H1 (cell line): ENCODE results near the gene GRK6. TPM values are rescaled to one million over a fixed set of nuclear protein-coding genes. Genes with fewer than 3 reads are reported as not detected.

Source experiments
- CTCF ChIA-PET: fragments of 300-600 bp; sonication (Branson Sonifier 250); formaldehyde crosslinking; loops from one replicate; lab custom pipeline; 2021; ENCODE audit not compliant: partially characterized antibody; lab: Charles Lee
- POLR2A ChIA-PET: fragments of 300-600 bp; sonication (Branson Sonifier 250); formaldehyde crosslinking; loops from one replicate; lab custom pipeline; 2021; ENCODE audit warnings: inconsistent platforms; ENCODE audit not compliant: partially characterized antibody; lab: Charles Lee
- DNase-seq, 2 experiments: peaks; one replicate each; pipeline versions ENCODE4 v3.0.0 to v3.0.0-alpha.2; 2010 to 2022; ENCODE audit warnings: low spot score in 2 of 2, low read depth in 1 of 2, mixed read lengths in 1 of 2
- FAIRE-seq: peaks from 2 replicates; lab custom pipeline; 2011; peaks lifted over from hg19 to GRCh38; lab: Jason Lieb, UNC
- H2AFZ ChIP-seq: 2 replicates; pipeline ENCODE4 v1.8.1; 2012; ENCODE audit warnings: low read length, inconsistent platforms
- H2AK5ac ChIP-seq: 2 replicates; pipeline ENCODE4 v1.6.1; 2013; ENCODE audit warnings: low read depth, low read length
- H2BK120ac ChIP-seq: replicated peaks from 2 replicates; pipeline ENCODE3; 2013; ENCODE audit warnings: low read depth, low read length, inconsistent platforms
- H2BK12ac ChIP-seq: 2 replicates; pipeline ENCODE4 v1.6.1; 2013; ENCODE audit warnings: low read depth, low read length
- H2BK15ac ChIP-seq: 2 replicates; pipeline ENCODE4 v1.6.1; 2013; ENCODE audit warnings: low read length
- H2BK20ac ChIP-seq: 2 replicates; pipeline ENCODE4 v1.6.1; 2013; ENCODE audit warnings: low read length
- H2BK5ac ChIP-seq: 2 replicates; pipeline ENCODE4 v1.6.1; 2013; ENCODE audit warnings: low read depth, low read length
- H3K14ac ChIP-seq: 2 replicates; pipeline ENCODE4 v1.6.1; 2013; ENCODE audit warnings: inconsistent platforms; ENCODE audit not compliant: insufficient read length
- H3K18ac ChIP-seq: 2 replicates; pipeline ENCODE4 v1.6.1; 2013; ENCODE audit warnings: low read length; ENCODE audit errors: extremely low read depth
- H3K23ac ChIP-seq: 2 replicates; pipeline ENCODE4 v1.6.1; 2013; ENCODE audit warnings: inconsistent platforms; ENCODE audit not compliant: insufficient read length
- H3K23me2 ChIP-seq: 2 replicates; pipeline ENCODE4 v1.6.1; 2013; ENCODE audit warnings: low read depth, low read length
- H3K27ac ChIP-seq: 2 replicates; pipeline ENCODE4 v1.6.1; 2011; ENCODE audit warnings: low read depth, low read length, inconsistent platforms
- H3K27me3 ChIP-seq, 4 experiments: replicated peaks in 1 of 4; 1 replicate in 1 of 4; 2 replicates in 3 of 4; pipeline versions ENCODE4 v1.6.1 to v1.8.1; 2011 to 2013; ENCODE audit warnings: low read length in 3 of 4, mild to moderate bottlenecking in 3 of 4, inconsistent platforms in 2 of 4, mixed read lengths in 2 of 4, moderate library complexity in 1 of 4; ENCODE audit not compliant: control insufficient read depth in 3 of 4, insufficient read depth in 3 of 4; ENCODE audit errors: extremely low read depth in 1 of 4
- H3K36me3 ChIP-seq, 4 experiments: 2 replicates each; pipeline versions ENCODE4 v1.6.1 to v1.8.1; 2011 to 2013; ENCODE audit warnings: mild to moderate bottlenecking in 4 of 4, low read length in 3 of 4, moderate library complexity in 2 of 4, control low read depth in 1 of 4, inconsistent platforms in 1 of 4; ENCODE audit not compliant: insufficient read depth in 4 of 4, control insufficient read depth in 2 of 4
- H3K4ac ChIP-seq: replicated peaks from 2 replicates; pipeline ENCODE3; 2013; ENCODE audit warnings: low read length, low read depth, mixed read lengths, inconsistent platforms; ENCODE audit not compliant: insufficient read length
- H3K4me1 ChIP-seq, 4 experiments: replicated peaks in 1 of 4; 1 replicate in 1 of 4; 2 replicates in 3 of 4; pipeline versions ENCODE4 v1.6.1 to v1.8.1; 2011 to 2013; ENCODE audit warnings: low read length in 3 of 4, inconsistent platforms in 2 of 4, mixed read lengths in 1 of 4; ENCODE audit not compliant: insufficient read depth in 4 of 4, control insufficient read depth in 3 of 4
- H3K4me2 ChIP-seq, 2 experiments: 2 replicates each; pipeline versions ENCODE4 v1.6.1 to v1.8.1; 2011 to 2013; ENCODE audit warnings: low read depth in 2 of 2, low read length in 2 of 2, control low read depth in 1 of 2, inconsistent platforms in 1 of 2, mild to moderate bottlenecking in 1 of 2; ENCODE audit not compliant: insufficient read depth in 1 of 2
- H3K4me3 ChIP-seq, 4 experiments: fragments of 200-600, 300-600 bp in 1 of 4; sonication (generic), shearing (Covaris generic), sonication (Bioruptor Twin) in 1 of 4; 2 replicates each; pipeline versions ENCODE4 v1.5.1 to v1.8.1; 2011 to 2016; ENCODE audit warnings: low read length in 4 of 4, low read depth in 3 of 4, control low read depth in 2 of 4, inconsistent platforms in 2 of 4, mild to moderate bottlenecking in 2 of 4, mixed read lengths in 1 of 4, moderate library complexity in 1 of 4; ENCODE audit not compliant: insufficient read depth in 2 of 4; ENCODE audit errors: extremely low read depth in 1 of 4
- H3K56ac ChIP-seq: replicated peaks from 2 replicates; pipeline ENCODE3; 2013; ENCODE audit warnings: low read depth, mild to moderate bottlenecking, mixed read lengths, low read length, inconsistent platforms; ENCODE audit not compliant: insufficient read length
- H3K79me1 ChIP-seq: 2 replicates; pipeline ENCODE4 v1.6.1; 2013; ENCODE audit warnings: low read depth, low read length, control low read depth
- H3K79me2 ChIP-seq, 2 experiments: 2 replicates each; pipeline versions ENCODE4 v1.6.1 to v1.8.1; 2012 to 2013; ENCODE audit warnings: low read length in 2 of 2, mild to moderate bottlenecking in 2 of 2, inconsistent platforms in 1 of 2; ENCODE audit not compliant: insufficient read depth in 2 of 2, control insufficient read depth in 1 of 2
- H3K9ac ChIP-seq, 4 experiments: replicated peaks in 1 of 4; 1 replicate in 1 of 4; 2 replicates in 3 of 4; pipeline versions ENCODE4 v1.6.1 to v1.8.1; 2011 to 2013; ENCODE audit warnings: low read depth in 3 of 4, low read length in 3 of 4, control low read depth in 2 of 4, mild to moderate bottlenecking in 2 of 4, moderate library complexity in 2 of 4, inconsistent platforms in 1 of 4; ENCODE audit errors: extremely low read depth in 1 of 4
- H3K9me3 ChIP-seq, 2 experiments: 2 replicates each; pipeline versions ENCODE4 v1.6.1 to v1.8.1; 2012 to 2013; ENCODE audit warnings: mild to moderate bottlenecking in 2 of 2, moderate library complexity in 2 of 2, control low read depth in 1 of 2, inconsistent platforms in 1 of 2, low read depth in 1 of 2, low read length in 1 of 2, mixed read lengths in 1 of 2; ENCODE audit not compliant: insufficient read depth in 2 of 2
- H4K20me1 ChIP-seq, 2 experiments: replicated peaks in 1 of 2; 2 replicates each; pipeline versions ENCODE3 to v1.8.1; 2011 to 2013; ENCODE audit warnings: inconsistent platforms in 2 of 2, low read length in 2 of 2, mild to moderate bottlenecking in 1 of 2; ENCODE audit not compliant: insufficient read depth in 2 of 2, control insufficient read depth in 1 of 2
- H4K5ac ChIP-seq: 2 replicates; pipeline ENCODE4 v1.6.1; 2013; ENCODE audit warnings: low read length, low read depth, mixed read lengths, inconsistent platforms; ENCODE audit not compliant: insufficient read length
- H4K8ac ChIP-seq: 2 replicates; pipeline ENCODE4 v1.8.0; 2013; ENCODE audit warnings: mild to moderate bottlenecking, moderate library complexity, low read length, inconsistent platforms; ENCODE audit not compliant: insufficient read depth; ENCODE audit errors: extremely low read depth
- H4K91ac ChIP-seq: replicated peaks from 2 replicates; pipeline ENCODE3; 2013; ENCODE audit warnings: low read length, mixed read lengths, inconsistent platforms; ENCODE audit not compliant: insufficient read length
- HDAC6 ChIP-seq: IDR thresholded peaks from one replicate; pipeline ENCODE4 v1.7.1; 2012; ENCODE audit warnings: low read depth, mild to moderate bottlenecking, inconsistent platforms, low read length, moderate library complexity
- JUND ChIP-seq: IDR thresholded peaks from 2 replicates; pipeline ENCODE4 v1.6.1; 2011; ENCODE audit warnings: mild to moderate bottlenecking, improper control_type of control experiment, low read length
- POLR2A ChIP-seq, 2 experiments: IDR thresholded peaks; 1 replicate in 1 of 2; 2 replicates in 1 of 2; pipeline ENCODE4 v1.6.1; 2011; ENCODE audit warnings: low read depth in 2 of 2, low read length in 2 of 2, mild to moderate bottlenecking in 2 of 2; ENCODE audit errors: control extremely low read depth in 1 of 2
- POLR2AphosphoS5 ChIP-seq: IDR thresholded peaks from 2 replicates; pipeline ENCODE4 v1.6.1; 2011; ENCODE audit warnings: low read depth, low read length
- TBP ChIP-seq: IDR thresholded peaks from 2 replicates; pipeline ENCODE4 v1.6.1; 2011; ENCODE audit warnings: low read depth, low read length, improper control_type of control experiment
- WGBS, 2 experiments: shearing (Covaris generic) in 1 of 2; methylation state at CpG; one replicate each; pipeline versions ENCODE4 v1.1.6 to v1.1.7; 2013 to 2015; ENCODE audit warnings: low lambda C conversion rate in 2 of 2, mixed read lengths in 2 of 2, inconsistent platforms in 1 of 2, low coverage in 1 of 2, missing lambda C conversion rate in 1 of 2; ENCODE audit not compliant: insufficient replicate concordance in 2 of 2, insufficient coverage in 1 of 2, insufficient read length in 1 of 2; ENCODE audit errors: extremely low coverage in 1 of 2, missing lambda C conversion rate in 1 of 2; 5-methylcytosine and 5-hydroxymethylcytosine counted together
- polyA plus RNA-seq, 7 experiments: library from polyadenylated mRNA; depleted of rRNA in 3 of 7; stranded (reverse) in 5 of 7; unstranded in 2 of 7; fragments of >200 nt in 5 of 7; fragments of 200-250 nt in 2 of 7; gene quantifications; 1 replicate in 5 of 7; 2 replicates in 1 of 7; 4 replicates in 1 of 7; pipeline versions ENCODE4 v1.2.1 to v1.2.3, GENCODE V29; 2011 to 2013; ENCODE audit warnings: missing spikeins in 2 of 7, mixed read lengths in 2 of 7
- total RNA-seq: library from RNA; stranded (reverse); fragmentation: NEBNext Ultra II Directional; extraction: Animal tissue kit (Norgen Biotek cat#: 25700); gene quantifications from 2 replicates; pipeline ENCODE4 v1.2.1, GENCODE V29; 2021

GRK6 gene
- total and polyA plus RNA-seq, 2 of the 8 experiments (the other 6 are each of a cell fraction or from before 2014, with no cell fraction given) = 31.8 to 57.8 TPM

- ChIA-PET CTCF (interaction anchor here (0.9 to 12.7 kb wide), 4 partner anchors 8 to 23 kb away, joined by 5 to 306 read pairs (median 84); partner anchors contain the start of genes DDX41, DOK3 and PDLIM7), POLR2A (interaction anchor here (1.1 to 67.5 kb wide), 3 partner anchors 4 to 29 kb away, joined by 3 to 3349 read pairs (median 3349); partner anchors contain the start of genes DBN1, DOK3, PDLIM7 and PRR7)
- Histone ChIP-seq H3K23me2 (no peaks in the 10 kb centered on the region), H3K4me2 (no peak overlapping the region), H4K91ac (peak overlapping the region; percentile 40), H3K4ac (no peak overlapping the region), H4K8ac (peak overlapping the region; percentile 80; the same call in 1 of the 2 replicates), H4K20me1 (peaks cover 5 to 11% of the 10 kb centered on the region in 2 experiments), H2BK5ac (no peak overlapping the region; the same call in 1 of the 2 replicates), H2AFZ (no peak overlapping the region), H3K9ac (no peak overlapping the region; a peak in 1 of 7 replicates), H3K9me3 (no peaks in the 10 kb centered on the region), H2BK15ac (no peak overlapping the region), H4K5ac (no peak overlapping the region), H2AK5ac (no peak overlapping the region), H3K18ac (no peak overlapping the region; the same call in 1 of the 2 replicates), H3K23ac (no peak overlapping the region), H3K36me3 (peaks cover 18 to 48% (median 30%) of the 10 kb centered on the region in 4 experiments), H3K79me1 (peaks cover 4% of the 10 kb centered on the region; the same call in 1 of the 2 replicates), H2BK120ac (no peak overlapping the region), H3K56ac (no peak overlapping the region), H3K4me3 (no peak overlapping the region), H2BK12ac (no peak overlapping the region), H3K27me3 (no peaks in the 10 kb centered on the region), H3K27ac (peak overlapping the region; percentile 15; the same call in 1 of the 2 replicates), H3K4me1 (no peaks in the 10 kb centered on the region), H3K14ac (no peak overlapping the region), H2BK20ac (no peak overlapping the region), H3K79me2 (no peaks in the 10 kb centered on the region)
- FAIRE-seq (no peak), DNase-seq (no peak)
- WGBS, 2 experiments = 88% methylated on average over 22 of the region's 22 CpGs; no CpG with 5 or more reads in 1 of the 2 experiments
- TF ChIP-seq TBP = no peak
- TF ChIP-seq POLR2A (IDR thresholded peaks at IDR 0.05; ENCODE audit: control extremely low read depth in 1 of 2, low read depth in 2 of 2, low read length in 2 of 2) = peak in 1 of 2 experiments; percentile 76; a peak in 2 of 3 replicates
- TF ChIP-seq HDAC6 = no peak
- peak; percentile 72 for TF ChIP-seq POLR2AphosphoS5
- TF ChIP-seq JUND = no peak
These were observed 57.8 kb downstream of the GRK6 start for GRCh38 chr5:177483994-177484901.
